ENCODE results near the gene GXYLT2. TPM values are rescaled to one million over a fixed set of nuclear protein-coding genes. Genes with fewer than 3 reads are reported as not detected.

Gene GXYLT2
- total and polyA plus RNA-seq, 2 experiments from 2014 or later: 2.0 to 5.8 TPM

GRCh38 chr3:72844436-72844993 is 43.3 kb upstream of the GXYLT2 start:
- peaks cover 16% of the 10 kb centered on the region for H3K27me3 Mint-ChIP-seq (ENCODE audit: insufficient read depth, low read depth, poor library complexity)
- Histone ChIP-seq H3K27me3 (ENCODE audit: insufficient read depth) (peaks cover 13% of the 10 kb centered on the region), H3K4me3 (no peak overlapping the region), H3F3A (replicated peaks; ENCODE audit: low read depth) (no peaks in the 10 kb centered on the region), H3K36me3 (ENCODE audit: insufficient read depth) (no peaks in the 10 kb centered on the region), H3K79me2 (replicated peaks; ENCODE audit: insufficient read depth) (peaks cover 35% of the 10 kb centered on the region), H2AFZ (no peak overlapping the region), H4K20me1 (replicated peaks; ENCODE audit: insufficient read depth) (peaks cover 8% of the 10 kb centered on the region), H3K9me2 (ENCODE audit: insufficient read depth) (no peaks in the 10 kb centered on the region), H3K4me1 (ENCODE audit: insufficient read depth) (peaks cover 9% of the 10 kb centered on the region), H3K27ac (ENCODE audit: low read depth) (no peak overlapping the region), H3K4me2 (no peak overlapping the region)
- no peak for TF ChIP-seq ZNF114 (CRISPR knock-in tag; IDR thresholded peaks at IDR 0.05)
- TF ChIP-seq NANOG (IDR thresholded peaks at IDR 0.05; ENCODE audit: borderline replicate concordance): no peak
- peaks cover 18% of the 10 kb centered on the region for H3K4me1 Mint-ChIP-seq
- H3K27ac Mint-ChIP-seq: no peak overlapping the region
- ATAC-seq (no peak), DNase-seq (ENCODE audit: low spot score) (no peak)
- H3K4me3 Mint-ChIP-seq: no peak overlapping the region
- H3K9me3 Mint-ChIP-seq: peaks cover 9% of the 10 kb centered on the region; the same call in 2 of the 3 replicates
- peaks cover 30% of the 10 kb centered on the region for H3K36me3 Mint-ChIP-seq (ENCODE audit: low read depth)

GRCh38 chr3:72846166-72846565 is 41.7 kb upstream of the GXYLT2 start:
- H3K4me3 Mint-ChIP-seq: no peak overlapping the region
- Histone ChIP-seq H3F3A (replicated peaks; ENCODE audit: low read depth) (no peaks in the 10 kb centered on the region), H3K36me3 (ENCODE audit: insufficient read depth) (no peaks in the 10 kb centered on the region), H3K79me2 (replicated peaks; ENCODE audit: insufficient read depth) (peaks cover 35% of the 10 kb centered on the region), H3K27me3 (ENCODE audit: insufficient read depth) (peaks cover 18% of the 10 kb centered on the region), H3K9me2 (ENCODE audit: insufficient read depth) (no peaks in the 10 kb centered on the region), H3K4me3 (no peak overlapping the region), H3K27ac (ENCODE audit: low read depth) (no peak overlapping the region), H4K20me1 (replicated peaks; ENCODE audit: insufficient read depth) (peaks cover 8% of the 10 kb centered on the region), H3K4me2 (no peak overlapping the region), H2AFZ (no peak overlapping the region), H3K4me1 (ENCODE audit: insufficient read depth) (peaks cover 9% of the 10 kb centered on the region)
- H3K27me3 Mint-ChIP-seq (ENCODE audit: insufficient read depth, low read depth, poor library complexity): peaks cover 16% of the 10 kb centered on the region
- peaks cover 20% of the 10 kb centered on the region for H3K4me1 Mint-ChIP-seq
- no peak overlapping the region for H3K27ac Mint-ChIP-seq
- H3K9me3 Mint-ChIP-seq: peaks cover 9% of the 10 kb centered on the region; the same call in 2 of the 3 replicates
- ATAC-seq: no peak
- no peak for DNase-seq (ENCODE audit: low spot score)
- peaks cover 20% of the 10 kb centered on the region for H3K36me3 Mint-ChIP-seq (ENCODE audit: low read depth)
- TF ChIP-seq, protein P1, sequence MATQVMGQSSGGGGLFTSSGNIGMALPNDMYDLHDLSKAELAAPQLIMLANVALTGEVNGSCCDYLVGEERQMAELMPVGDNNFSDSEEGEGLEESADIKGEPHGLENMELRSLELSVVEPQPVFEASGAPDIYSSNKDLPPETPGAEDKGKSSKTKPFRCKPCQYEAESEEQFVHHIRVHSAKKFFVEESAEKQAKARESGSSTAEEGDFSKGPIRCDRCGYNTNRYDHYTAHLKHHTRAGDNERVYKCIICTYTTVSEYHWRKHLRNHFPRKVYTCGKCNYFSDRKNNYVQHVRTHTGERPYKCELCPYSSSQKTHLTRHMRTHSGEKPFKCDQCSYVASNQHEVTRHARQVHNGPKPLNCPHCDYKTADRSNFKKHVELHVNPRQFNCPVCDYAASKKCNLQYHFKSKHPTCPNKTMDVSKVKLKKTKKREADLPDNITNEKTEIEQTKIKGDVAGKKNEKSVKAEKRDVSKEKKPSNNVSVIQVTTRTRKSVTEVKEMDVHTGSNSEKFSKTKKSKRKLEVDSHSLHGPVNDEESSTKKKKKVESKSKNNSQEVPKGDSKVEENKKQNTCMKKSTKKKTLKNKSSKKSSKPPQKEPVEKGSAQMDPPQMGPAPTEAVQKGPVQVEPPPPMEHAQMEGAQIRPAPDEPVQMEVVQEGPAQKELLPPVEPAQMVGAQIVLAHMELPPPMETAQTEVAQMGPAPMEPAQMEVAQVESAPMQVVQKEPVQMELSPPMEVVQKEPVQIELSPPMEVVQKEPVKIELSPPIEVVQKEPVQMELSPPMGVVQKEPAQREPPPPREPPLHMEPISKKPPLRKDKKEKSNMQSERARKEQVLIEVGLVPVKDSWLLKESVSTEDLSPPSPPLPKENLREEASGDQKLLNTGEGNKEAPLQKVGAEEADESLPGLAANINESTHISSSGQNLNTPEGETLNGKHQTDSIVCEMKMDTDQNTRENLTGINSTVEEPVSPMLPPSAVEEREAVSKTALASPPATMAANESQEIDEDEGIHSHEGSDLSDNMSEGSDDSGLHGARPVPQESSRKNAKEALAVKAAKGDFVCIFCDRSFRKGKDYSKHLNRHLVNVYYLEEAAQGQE (IDR thresholded peaks at IDR 0.05; ENCODE audit: unreplicated experiment): no peak
- TF ChIP-seq, protein P2, sequence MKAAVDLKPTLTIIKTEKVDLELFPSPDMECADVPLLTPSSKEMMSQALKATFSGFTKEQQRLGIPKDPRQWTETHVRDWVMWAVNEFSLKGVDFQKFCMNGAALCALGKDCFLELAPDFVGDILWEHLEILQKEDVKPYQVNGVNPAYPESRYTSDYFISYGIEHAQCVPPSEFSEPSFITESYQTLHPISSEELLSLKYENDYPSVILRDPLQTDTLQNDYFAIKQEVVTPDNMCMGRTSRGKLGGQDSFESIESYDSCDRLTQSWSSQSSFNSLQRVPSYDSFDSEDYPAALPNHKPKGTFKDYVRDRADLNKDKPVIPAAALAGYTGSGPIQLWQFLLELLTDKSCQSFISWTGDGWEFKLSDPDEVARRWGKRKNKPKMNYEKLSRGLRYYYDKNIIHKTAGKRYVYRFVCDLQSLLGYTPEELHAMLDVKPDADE (IDR thresholded peaks at IDR 0.05): no peak
- TF ChIP-seq ZNF331 (CRISPR knock-in tag; IDR thresholded peaks at IDR 0.05; ENCODE audit: low read depth) (no peak), JUNB (IDR thresholded peaks at IDR 0.05; ENCODE audit: unreplicated experiment) (no peak), ZNF114 (CRISPR knock-in tag; IDR thresholded peaks at IDR 0.05) (no peak), POLR2AphosphoS5 (IDR thresholded peaks at IDR 0.05; ENCODE audit: low read depth) (no peak), EZH2 (IDR thresholded peaks at IDR 0.05; ENCODE audit: low read depth, unreplicated experiment) (no peak), EZH2phosphoT487 (IDR thresholded peaks at IDR 0.05; ENCODE audit: unreplicated experiment) (no peak), STAT1 (IDR thresholded peaks at IDR 0.05; ENCODE audit: unreplicated experiment) (no peak), NANOG (IDR thresholded peaks at IDR 0.05; ENCODE audit: borderline replicate concordance) (no peak), CREB1 (CRISPR knock-in tag; IDR thresholded peaks at IDR 0.05; ENCODE audit: low read depth) (no peak)
- TF ChIP-seq, protein P3, sequence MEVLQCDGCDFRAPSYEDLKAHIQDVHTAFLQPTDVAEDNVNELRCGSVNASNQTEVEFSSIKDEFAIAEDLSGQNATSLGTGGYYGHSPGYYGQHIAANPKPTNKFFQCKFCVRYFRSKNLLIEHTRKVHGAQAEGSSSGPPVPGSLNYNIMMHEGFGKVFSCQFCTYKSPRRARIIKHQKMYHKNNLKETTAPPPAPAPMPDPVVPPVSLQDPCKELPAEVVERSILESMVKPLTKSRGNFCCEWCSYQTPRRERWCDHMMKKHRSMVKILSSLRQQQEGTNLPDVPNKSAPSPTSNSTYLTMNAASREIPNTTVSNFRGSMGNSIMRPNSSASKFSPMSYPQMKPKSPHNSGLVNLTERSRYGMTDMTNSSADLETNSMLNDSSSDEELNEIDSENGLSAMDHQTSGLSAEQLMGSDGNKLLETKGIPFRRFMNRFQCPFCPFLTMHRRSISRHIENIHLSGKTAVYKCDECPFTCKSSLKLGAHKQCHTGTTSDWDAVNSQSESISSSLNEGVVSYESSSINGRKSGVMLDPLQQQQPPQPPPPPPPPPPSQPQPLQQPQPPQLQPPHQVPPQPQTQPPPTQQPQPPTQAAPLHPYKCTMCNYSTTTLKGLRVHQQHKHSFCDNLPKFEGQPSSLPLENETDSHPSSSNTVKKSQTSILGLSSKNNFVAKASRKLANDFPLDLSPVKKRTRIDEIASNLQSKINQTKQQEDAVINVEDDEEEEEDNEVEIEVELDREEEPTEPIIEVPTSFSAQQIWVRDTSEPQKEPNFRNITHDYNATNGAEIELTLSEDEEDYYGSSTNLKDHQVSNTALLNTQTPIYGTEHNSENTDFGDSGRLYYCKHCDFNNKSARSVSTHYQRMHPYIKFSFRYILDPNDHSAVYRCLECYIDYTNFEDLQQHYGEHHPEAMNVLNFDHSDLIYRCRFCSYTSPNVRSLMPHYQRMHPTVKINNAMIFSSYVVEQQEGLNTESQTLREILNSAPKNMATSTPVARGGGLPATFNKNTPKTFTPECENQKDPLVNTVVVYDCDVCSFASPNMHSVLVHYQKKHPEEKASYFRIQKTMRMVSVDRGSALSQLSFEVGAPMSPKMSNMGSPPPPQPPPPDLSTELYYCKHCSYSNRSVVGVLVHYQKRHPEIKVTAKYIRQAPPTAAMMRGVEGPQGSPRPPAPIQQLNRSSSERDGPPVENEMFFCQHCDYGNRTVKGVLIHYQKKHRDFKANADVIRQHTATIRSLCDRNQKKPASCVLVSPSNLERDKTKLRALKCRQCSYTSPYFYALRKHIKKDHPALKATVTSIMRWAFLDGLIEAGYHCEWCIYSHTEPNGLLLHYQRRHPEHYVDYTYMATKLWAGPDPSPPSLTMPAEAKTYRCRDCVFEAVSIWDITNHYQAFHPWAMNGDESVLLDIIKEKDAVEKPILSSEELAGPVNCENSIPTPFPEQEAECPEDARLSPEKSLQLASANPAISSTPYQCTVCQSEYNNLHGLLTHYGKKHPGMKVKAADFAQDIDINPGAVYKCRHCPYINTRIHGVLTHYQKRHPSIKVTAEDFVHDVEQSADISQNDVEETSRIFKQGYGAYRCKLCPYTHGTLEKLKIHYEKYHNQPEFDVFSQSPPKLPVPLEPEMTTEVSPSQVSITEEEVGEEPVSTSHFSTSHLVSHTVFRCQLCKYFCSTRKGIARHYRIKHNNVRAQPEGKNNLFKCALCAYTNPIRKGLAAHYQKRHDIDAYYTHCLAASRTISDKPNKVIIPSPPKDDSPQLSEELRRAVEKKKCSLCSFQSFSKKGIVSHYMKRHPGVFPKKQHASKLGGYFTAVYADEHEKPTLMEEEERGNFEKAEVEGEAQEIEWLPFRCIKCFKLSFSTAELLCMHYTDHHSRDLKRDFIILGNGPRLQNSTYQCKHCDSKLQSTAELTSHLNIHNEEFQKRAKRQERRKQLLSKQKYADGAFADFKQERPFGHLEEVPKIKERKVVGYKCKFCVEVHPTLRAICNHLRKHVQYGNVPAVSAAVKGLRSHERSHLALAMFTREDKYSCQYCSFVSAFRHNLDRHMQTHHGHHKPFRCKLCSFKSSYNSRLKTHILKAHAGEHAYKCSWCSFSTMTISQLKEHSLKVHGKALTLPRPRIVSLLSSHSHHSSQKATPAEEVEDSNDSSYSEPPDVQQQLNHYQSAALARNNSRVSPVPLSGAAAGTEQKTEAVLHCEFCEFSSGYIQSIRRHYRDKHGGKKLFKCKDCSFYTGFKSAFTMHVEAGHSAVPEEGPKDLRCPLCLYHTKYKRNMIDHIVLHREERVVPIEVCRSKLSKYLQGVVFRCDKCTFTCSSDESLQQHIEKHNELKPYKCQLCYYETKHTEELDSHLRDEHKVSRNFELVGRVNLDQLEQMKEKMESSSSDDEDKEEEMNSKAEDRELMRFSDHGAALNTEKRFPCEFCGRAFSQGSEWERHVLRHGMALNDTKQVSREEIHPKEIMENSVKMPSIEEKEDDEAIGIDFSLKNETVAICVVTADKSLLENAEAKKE (CRISPR knock-in tag; IDR thresholded peaks at IDR 0.05): no peak

Measured in GM23338 (cell line).